GM12878 (cell line): ENCODE measurements around the gene TARDBP. TPM values are rescaled to one million over a fixed set of nuclear protein-coding genes. Genes with fewer than 3 reads are reported as not detected.

ENCODE experiments used
- ATAC-seq: fragments of 200-7000 bp; cut with Tn5 transposase; 3 replicates; pipeline ENCODE4 v1.9.1; 2020; ENCODE audit warnings: mild to moderate bottlenecking, moderate library complexity
- BruUV-seq: library from RNA; stranded (reverse); fragments of 400-500 nt; replicated peaks from 2 replicates; lab custom pipeline; 2021; lab: Mats Ljungman, UMichigan
- CTCF ChIA-PET: fragments of 300-600 bp; sonication (Branson Sonifier 250); formaldehyde crosslinking; extraction: SDS; loops from one replicate; lab custom pipeline; 2021; ENCODE audit warnings: inconsistent platforms; lab: Yijun Ruan, JAX
- POLR2A ChIA-PET: fragments of 350-600 bp; formaldehyde crosslinking; extraction: SDS; loops from one replicate; lab custom pipeline; 2021; ENCODE audit warnings: inconsistent platforms; lab: Charles Lee
- RAD21 ChIA-PET: fragments of 300-600 bp; sonication (Branson Sonifier 250); formaldehyde crosslinking; loops from one replicate; lab custom pipeline; 2023; ENCODE audit warnings: antibody characterized with exemption; ENCODE audit not compliant: unreplicated experiment; lab: Charles Lee
- SMC1A ChIA-PET: fragments of 300-600 bp; sonication (Branson Sonifier 250); formaldehyde crosslinking; loops from one replicate; lab custom pipeline; 2023; ENCODE audit not compliant: unreplicated experiment, uncharacterized antibody; lab: Charles Lee
- DNase-seq: peaks from one replicate; pipeline ENCODE4 v3.0.0-alpha.2; 2011; ENCODE audit warnings: low read depth, low spot score
- FAIRE-seq: peaks from 3 replicates; lab custom pipeline; 2011; peaks lifted over from hg19 to GRCh38; lab: Jason Lieb, UNC
- H2AFZ ChIP-seq: 2 replicates; pipeline ENCODE4 v1.6.0; 2011; ENCODE audit warnings: low read depth, low read length, control low read depth; ENCODE audit not compliant: control insufficient read depth
- H3K27ac ChIP-seq: 2 replicates; pipeline ENCODE4 v1.5.1; 2011; ENCODE audit warnings: control low read depth; ENCODE audit not compliant: control insufficient read depth, insufficient read depth
- H3K27me3 ChIP-seq, 2 experiments: replicated peaks in 1 of 2; 2 replicates each; pipeline versions ENCODE4 v1.6.0 to v1.6.1; 2011; ENCODE audit warnings: low read length in 1 of 2; ENCODE audit not compliant: control insufficient read depth in 2 of 2, insufficient read depth in 2 of 2
- H3K36me3 ChIP-seq, 2 experiments: 2 replicates each; pipeline ENCODE4 v1.5.1; 2011; ENCODE audit warnings: low read length in 1 of 2; ENCODE audit not compliant: control insufficient read depth in 2 of 2, insufficient read depth in 2 of 2
- H3K4me1 ChIP-seq: 2 replicates; pipeline ENCODE4 v1.6.1; 2011; ENCODE audit warnings: mild to moderate bottlenecking, low read length, moderate library complexity, mixed read lengths; ENCODE audit not compliant: control insufficient read depth, insufficient read depth
- H3K4me2 ChIP-seq: 2 replicates; pipeline ENCODE4 v1.6.0; 2011; ENCODE audit warnings: control low read depth; ENCODE audit not compliant: control insufficient read depth, insufficient read depth
- H3K4me3 ChIP-seq: fragments of 200-600 bp; sonication (generic); 2 replicates; pipeline ENCODE4 v1.5.1; 2016
- H3K79me2 ChIP-seq: 2 replicates; pipeline ENCODE4 v1.6.0; 2011; ENCODE audit warnings: low read length; ENCODE audit not compliant: control insufficient read depth, insufficient read depth
- H3K9ac ChIP-seq: 2 replicates; pipeline ENCODE4 v1.8.0; 2011; ENCODE audit warnings: low read length, control low read depth, mixed read lengths; ENCODE audit not compliant: control insufficient read depth, insufficient read depth
- H3K9me3 ChIP-seq: replicated peaks from 3 replicates; pipeline ENCODE4 v1.5.1; 2011; ENCODE audit warnings: mild to moderate bottlenecking, low read length; ENCODE audit not compliant: control insufficient read depth, insufficient read depth
- H4K20me1 ChIP-seq: 2 replicates; pipeline ENCODE4 v1.6.0; 2011; ENCODE audit not compliant: control insufficient read depth, insufficient read depth
- BHLHE40 ChIP-seq, 2 experiments: fragments of 450-650 bp in 1 of 2; IDR thresholded peaks; 2 replicates each; pipeline ENCODE4 v1.6.1; 2011 to 2017; ENCODE audit warnings: low read depth in 2 of 2, borderline replicate concordance in 1 of 2, improper control_type of control experiment in 1 of 2, low read length in 1 of 2, mild to moderate bottlenecking in 1 of 2
- CBFB ChIP-seq: IDR thresholded peaks from 2 replicates; pipeline ENCODE4 v1.6.1; 2016; ENCODE audit warnings: antibody characterized with exemption, low read depth
- IRF4 ChIP-seq: IDR thresholded peaks from 2 replicates; pipeline ENCODE4 v1.6.1; 2011; ENCODE audit warnings: low read depth, low read length
- MEF2B ChIP-seq: fragments of 450-650 bp; IDR thresholded peaks from 2 replicates; pipeline ENCODE4 v1.6.1; 2018; ENCODE audit warnings: mild to moderate bottlenecking, moderate library complexity; ENCODE audit not compliant: partially characterized antibody, poor library complexity, severe bottlenecking
- RAD51 ChIP-seq: fragments of 450-650 bp; IDR thresholded peaks from 2 replicates; pipeline ENCODE4 v1.6.1; 2016; ENCODE audit warnings: moderate library complexity, mild to moderate bottlenecking, inconsistent platforms
- SUZ12 ChIP-seq: fragments of 200-600 bp; sonication (generic); IDR thresholded peaks from one replicate; pipeline ENCODE4 v1.6.1; 2018; ENCODE audit warnings: antibody characterized with exemption, mild to moderate bottlenecking; ENCODE audit not compliant: unreplicated experiment
- TBL1XR1 ChIP-seq: IDR thresholded peaks from 2 replicates; pipeline ENCODE4 v1.6.1; 2012; ENCODE audit warnings: low read depth, low read length, improper control_type of control experiment
- YY1 ChIP-seq: IDR thresholded peaks from 2 replicates; pipeline ENCODE4 v1.6.1; 2011; ENCODE audit warnings: low read depth, mild to moderate bottlenecking, low read length
- WGBS: methylation state at CpG from one replicate; pipeline ENCODE4 v1.1.6; 2016; ENCODE audit warnings: low lambda C conversion rate; ENCODE audit not compliant: insufficient replicate concordance, insufficient coverage; ENCODE audit errors: missing lambda C conversion rate; 5-methylcytosine and 5-hydroxymethylcytosine counted together
- in situ Hi-C: fragments of 300-500 bp; cut with MboI; formaldehyde crosslinking; loops from 9 replicates; pipeline ENCODE4 v1.14.3; 2018; ENCODE audit warnings: mixed read lengths
- intact Hi-C: fragments of 100-400 bp; cut with micrococcal nuclease; formaldehyde crosslinking; loops from one replicate; pipeline ENCODE4 v1.14.2; 2022; ENCODE audit not compliant: unreplicated experiment
- polyA plus RNA-seq, 11 experiments: library from polyadenylated mRNA; depleted of rRNA in 4 of 11; unstranded in 6 of 11; stranded (reverse) in 5 of 11; fragments of >200 nt; fragmentation: Nextera tagmentation in 4 of 11; fragmentation: Illumina TruSeq in 1 of 11; extraction: Ambion mirVana in 4 of 11; extraction: Trizol in 1 of 11; gene quantifications; 1 replicate in 1 of 11; 2 replicates in 10 of 11; pipeline versions ENCODE4 v1.2.1 to v1.2.3, GENCODE V29; 2011 to 2016; ENCODE audit warnings: inconsistent platforms in 2 of 11, missing spikeins in 2 of 11, low read depth in 1 of 11
- total RNA-seq, 4 experiments: library from RNA; depleted of rRNA in 3 of 4; stranded (reverse); fragments of >200 nt in 3 of 4; fragmentation: Illumina TruSeq in 1 of 4; extraction: Trizol in 1 of 4; gene quantifications; 2 replicates each; pipeline versions ENCODE4 v1.2.1 to v1.2.3, GENCODE V29; 2013 to 2021
- TF ChIP-seq, protein P1 (sequence below): fragments of 450-650 bp; IDR thresholded peaks from 2 replicates; pipeline ENCODE4 v1.6.1; 2016; ENCODE audit warnings: mild to moderate bottlenecking, moderate library complexity, borderline replicate concordance

Gene TARDBP
- total and polyA plus RNA-seq, 10 of the 15 experiments (the other 5 are each of a cell fraction or from before 2014, with no cell fraction given) = 55.6 to 318 (median 192) TPM

- no peaks in the 10 kb centered on the region for H3K27me3 ChIP-seq
- TF ChIP-seq IRF4 (no peak), BHLHE40 (IDR thresholded peaks at IDR 0.05; ENCODE audit: borderline replicate concordance in 1 of 2, low read depth in 2 of 2, low read length in 1 of 2) (peak in 1 of 2 experiments; percentile 36; a peak in 1 of 4 replicates), CBFB (no peak), MEF2B (no peak), SUZ12 (no peak), TBL1XR1 (no peak), YY1 (no peak), RAD51 (peak; percentile 22; the same call in 1 of the 2 replicates)
- TF ChIP-seq, protein P1, sequence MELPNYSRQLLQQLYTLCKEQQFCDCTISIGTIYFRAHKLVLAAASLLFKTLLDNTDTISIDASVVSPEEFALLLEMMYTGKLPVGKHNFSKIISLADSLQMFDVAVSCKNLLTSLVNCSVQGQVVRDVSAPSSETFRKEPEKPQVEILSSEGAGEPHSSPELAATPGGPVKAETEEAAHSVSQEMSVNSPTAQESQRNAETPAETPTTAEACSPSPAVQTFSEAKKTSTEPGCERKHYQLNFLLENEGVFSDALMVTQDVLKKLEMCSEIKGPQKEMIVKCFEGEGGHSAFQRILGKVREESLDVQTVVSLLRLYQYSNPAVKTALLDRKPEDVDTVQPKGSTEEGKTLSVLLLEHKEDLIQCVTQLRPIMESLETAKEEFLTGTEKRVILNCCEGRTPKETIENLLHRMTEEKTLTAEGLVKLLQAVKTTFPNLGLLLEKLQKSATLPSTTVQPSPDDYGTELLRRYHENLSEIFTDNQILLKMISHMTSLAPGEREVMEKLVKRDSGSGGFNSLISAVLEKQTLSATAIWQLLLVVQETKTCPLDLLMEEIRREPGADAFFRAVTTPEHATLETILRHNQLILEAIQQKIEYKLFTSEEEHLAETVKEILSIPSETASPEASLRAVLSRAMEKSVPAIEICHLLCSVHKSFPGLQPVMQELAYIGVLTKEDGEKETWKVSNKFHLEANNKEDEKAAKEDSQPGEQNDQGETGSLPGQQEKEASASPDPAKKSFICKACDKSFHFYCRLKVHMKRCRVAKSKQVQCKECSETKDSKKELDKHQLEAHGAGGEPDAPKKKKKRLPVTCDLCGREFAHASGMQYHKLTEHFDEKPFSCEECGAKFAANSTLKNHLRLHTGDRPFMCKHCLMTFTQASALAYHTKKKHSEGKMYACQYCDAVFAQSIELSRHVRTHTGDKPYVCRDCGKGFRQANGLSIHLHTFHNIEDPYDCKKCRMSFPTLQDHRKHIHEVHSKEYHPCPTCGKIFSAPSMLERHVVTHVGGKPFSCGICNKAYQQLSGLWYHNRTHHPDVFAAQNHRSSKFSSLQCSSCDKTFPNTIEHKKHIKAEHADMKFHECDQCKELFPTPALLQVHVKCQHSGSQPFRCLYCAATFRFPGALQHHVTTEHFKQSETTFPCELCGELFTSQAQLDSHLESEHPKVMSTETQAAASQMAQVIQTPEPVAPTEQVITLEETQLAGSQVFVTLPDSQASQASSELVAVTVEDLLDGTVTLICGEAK = no peak
- no peaks in the 10 kb centered on the region for H4K20me1 ChIP-seq
- ChIA-PET RAD21 (interaction anchor here (0.7 to 8.2 kb wide), 2 partner anchors 19 to 1341 kb away, joined by 3 to 89 read pairs; no protein-coding TSS in a partner anchor), POLR2A (interaction anchor here (0.7 to 2.8 kb wide), 3 partner anchors 19 to 43 kb away, joined by 3 to 41 read pairs (median 6); no protein-coding TSS in a partner anchor), SMC1A (interaction anchor here (0.9 to 8.7 kb wide), 6 partner anchors 15 to 453 kb away, joined by 4 to 118 read pairs (median 10); partner anchors contain the start of gene TARDBP), CTCF (interaction anchor here (0.6 to 6.3 kb wide), 3 partner anchors 19 to 314 kb away, joined by 3 to 40 read pairs (median 4); partner anchors contain the start of gene TARDBP)
- no peaks in the 10 kb centered on the region for H3K36me3 ChIP-seq
- intact Hi-C loops (loop anchor here (10.0 kb wide), 1 partner anchor 452 kb away; no protein-coding TSS in a partner anchor), in situ Hi-C loops (no loop called here)
- FAIRE-seq (no peak), DNase-seq (no peak), ATAC-seq (no peak)
- 0 out of 2 replicates have a peak overlapping the region, but pooled peaks have one; percentile 25 for H3K27ac ChIP-seq
- peaks cover 62% of the 10 kb centered on the region for H3K4me1 ChIP-seq
- no peak overlapping the region for H3K4me2 ChIP-seq
- BruUV-seq = no TSS peak
- H3K9ac ChIP-seq = no peak overlapping the region
- H3K9me3 ChIP-seq = no peaks in the 10 kb centered on the region
- H3K79me2 ChIP-seq = no peaks in the 10 kb centered on the region
- H3K4me3 ChIP-seq = no peak overlapping the region
- 56% methylated on average over 3 of the region's 3 CpGs for WGBS
- H2AFZ ChIP-seq = no peak overlapping the region
These were observed 45.4 kb upstream of the TARDBP start for GRCh38 chr1:10967090-10967489.
